HG02970 (cell line): ENCODE results near the gene COL4A4.
"Not testable (repeated sequence)": the region's sequence is repeated elsewhere in the genome, so short reads cannot be mapped to it uniquely, and the experiment has no call there.

Experiments
- ATAC-seq: cut with Tn5 transposase; IDR thresholded peaks from one replicate; pipeline ENCODE4 v1.9.1; 2021; ENCODE audit warnings: mild to moderate bottlenecking, moderate library complexity, moderate number of reproducible peaks; ENCODE audit not compliant: unreplicated experiment, low FRiP score

Gene COL4A4

DNA sequence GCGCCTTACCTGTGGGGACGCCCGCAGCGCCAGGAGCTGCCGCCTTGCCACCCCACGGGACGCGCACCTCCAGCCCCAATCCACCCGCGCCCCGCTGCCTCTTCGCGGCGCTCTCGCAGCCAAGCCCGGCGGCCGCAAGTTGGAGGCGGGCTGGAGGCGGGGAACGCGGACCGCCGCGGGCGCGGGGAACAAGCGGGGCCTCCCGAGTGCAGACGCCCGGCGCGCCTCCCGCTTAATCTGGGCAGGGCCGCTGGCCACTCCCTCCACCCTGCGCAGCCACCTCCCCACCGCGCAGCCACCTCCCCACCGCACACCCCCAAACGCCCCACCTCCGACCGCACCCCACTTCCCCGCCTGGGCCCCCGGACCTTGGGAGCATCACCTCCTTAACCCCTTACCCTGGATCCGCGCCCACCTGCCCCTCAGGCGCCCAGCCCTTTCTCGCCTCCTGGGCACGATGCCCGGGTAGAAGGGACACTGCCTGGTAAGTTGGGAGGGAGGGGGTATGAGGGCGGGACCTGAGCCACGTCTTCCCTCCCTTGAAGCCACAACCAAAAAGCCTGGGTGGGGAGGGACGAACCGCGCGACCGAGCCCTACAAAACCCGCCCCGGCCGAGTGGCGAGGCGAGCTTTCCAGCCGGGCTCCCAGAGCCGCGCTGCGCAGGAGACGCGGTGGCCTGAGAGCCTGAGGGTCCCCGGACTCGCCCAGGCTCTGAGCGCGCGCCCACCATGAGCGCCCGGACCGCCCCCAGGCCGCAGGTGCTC is at the start of gene COL4A4, which contains the start of gene COL4A3:
COL4A4 (minus strand) TSS at position 208 of the 765 bp plus-strand sequence. CDS start 16,722 bp downstream, outside the sequence.
COL4A3 (plus strand) TSS at position 627 of the 765 bp plus-strand sequence; CDS start at position 730, 103 bp downstream.
- peak; percentile 38 for ATAC-seq

- ATAC-seq, result no peak
Observed at GRCh38 chr2:227207573-227207972, 43.6 kb upstream of the COL4A4 start.

DNA sequence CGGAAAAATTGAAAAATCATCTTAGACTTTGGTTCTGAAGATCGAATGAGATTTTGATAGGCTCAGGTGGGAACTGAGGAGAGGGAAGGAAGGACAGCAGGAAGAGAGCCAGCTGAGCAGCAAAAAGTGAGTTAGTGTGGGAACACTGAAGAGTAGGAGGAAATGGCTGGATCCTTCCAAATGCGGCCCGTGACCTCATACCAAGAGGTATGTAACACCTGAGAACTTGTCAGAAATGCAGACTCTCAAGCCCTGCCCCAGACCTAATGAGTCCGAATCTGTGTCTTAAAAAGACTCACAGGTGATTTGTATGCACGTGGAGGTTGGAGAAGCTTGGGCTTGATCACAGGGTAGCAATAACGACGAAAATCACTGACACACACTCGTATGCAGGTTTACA is 42.4 kb upstream of the COL4A4 start:
- ATAC-seq, result no peak

GRCh38 chr2:227205701-227206100 is 41.7 kb upstream of the COL4A4 start:
- ATAC-seq, result no peak

GRCh38 chr2:227204452-227204851 is 40.4 kb upstream of the COL4A4 start:
- ATAC-seq, result no peak

DNA sequence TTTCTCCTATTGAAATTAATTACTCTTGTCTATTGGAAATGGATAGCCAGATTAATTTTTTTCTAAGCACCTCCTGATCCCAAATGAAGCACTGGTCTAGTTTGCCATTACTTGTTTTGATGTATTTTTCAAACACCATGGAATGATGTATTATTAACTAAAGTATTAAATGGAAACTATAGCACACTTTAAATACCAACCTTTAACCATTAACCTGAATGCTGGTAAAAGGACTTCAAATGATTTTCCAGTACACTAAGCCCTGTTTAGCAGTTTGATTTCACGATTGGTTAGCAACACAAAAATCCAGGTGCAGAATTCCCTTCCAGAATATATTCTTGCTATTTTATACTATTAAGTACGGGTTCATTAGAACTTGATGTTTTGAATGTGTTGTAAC is 37.8 kb upstream of the COL4A4 start:
- ATAC-seq, result no peak

DNA sequence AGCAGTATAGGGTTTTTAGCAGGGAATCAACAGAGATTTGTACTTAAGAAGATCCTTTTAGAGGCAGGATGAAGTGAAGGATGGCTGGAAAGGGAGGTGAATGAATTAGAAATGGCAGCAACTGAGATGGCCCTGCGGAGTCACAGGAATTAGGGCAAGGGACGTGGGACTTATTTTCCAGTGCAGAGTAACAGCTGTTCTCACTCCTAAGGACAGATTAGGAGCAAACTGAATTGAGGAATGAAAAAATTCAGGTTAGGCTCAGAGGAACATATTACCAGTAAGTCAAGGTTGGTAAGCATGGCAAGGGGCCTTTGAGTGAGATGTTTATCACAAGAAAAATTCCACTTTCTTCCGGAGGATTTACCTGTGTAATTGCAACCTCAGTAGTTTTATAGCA is 34.9 kb upstream of the COL4A4 start:
- ATAC-seq, result no peak

DNA sequence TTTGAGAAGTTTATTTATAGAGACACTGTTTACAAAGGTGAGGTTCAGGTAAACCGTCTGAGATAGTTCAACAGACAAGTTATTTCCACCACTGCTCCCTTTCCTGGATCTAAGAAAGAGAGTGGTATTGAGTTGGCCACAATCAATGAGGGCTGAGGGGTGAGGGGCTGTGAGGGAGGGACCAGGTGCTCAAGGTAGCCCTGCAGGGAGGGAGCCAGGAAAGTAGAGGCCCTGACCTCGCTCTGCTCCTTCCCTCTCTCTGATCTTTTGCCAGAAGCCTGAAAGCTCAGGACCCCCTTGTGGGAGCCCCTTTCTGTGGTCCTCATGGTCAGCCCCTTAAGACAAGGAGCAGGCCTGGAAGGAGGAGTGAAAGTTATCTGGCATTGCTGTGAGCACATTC is 30.2 kb upstream of the COL4A4 start:
- ATAC-seq, result no peak

DNA sequence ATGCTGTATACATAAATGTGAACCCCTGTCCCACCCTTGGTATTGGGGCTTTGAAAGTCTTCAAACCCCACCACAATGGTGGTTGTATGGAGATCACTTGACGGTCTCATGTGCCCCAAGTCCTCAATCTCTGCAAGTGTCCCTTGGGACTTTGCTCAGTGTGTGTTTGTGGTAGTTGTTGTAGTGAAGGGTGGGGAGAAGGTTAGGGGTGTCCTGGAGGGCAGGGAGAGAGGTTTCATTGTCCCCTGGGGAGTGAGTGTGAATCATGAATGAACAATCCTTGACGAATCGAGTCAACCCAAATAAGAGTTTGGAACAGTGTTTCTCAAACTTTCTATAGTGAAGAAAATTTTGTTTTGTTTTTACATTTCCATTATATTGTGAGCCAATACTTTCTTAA is 28.5 kb upstream of the COL4A4 start:
- no peak for ATAC-seq

DNA sequence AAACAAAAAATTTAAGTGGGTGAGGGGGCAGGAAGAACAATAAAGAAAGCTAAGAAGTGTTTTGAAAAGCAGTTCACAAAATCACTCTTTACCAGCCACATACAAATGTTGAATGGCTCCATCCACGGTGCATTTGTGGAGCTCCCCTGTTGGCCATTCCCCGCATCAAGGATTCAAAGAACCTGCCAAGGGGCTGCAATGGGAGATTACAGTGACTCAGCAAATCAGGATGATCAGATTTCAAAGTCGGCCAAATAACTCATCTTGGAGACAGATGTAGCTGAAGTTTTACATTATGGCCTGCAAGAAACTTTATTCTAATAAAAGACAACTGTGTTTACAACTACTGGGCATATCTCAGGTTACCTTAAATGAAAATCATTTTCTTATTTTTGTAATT is 27.4 kb upstream of the COL4A4 start:
- ATAC-seq, result no peak

GRCh38 chr2:227188292-227188691 is 24.3 kb upstream of the COL4A4 start:
- no peak for ATAC-seq

GRCh38 chr2:227186751-227187150 is 22.7 kb upstream of the COL4A4 start:
- no peak for ATAC-seq

DNA sequence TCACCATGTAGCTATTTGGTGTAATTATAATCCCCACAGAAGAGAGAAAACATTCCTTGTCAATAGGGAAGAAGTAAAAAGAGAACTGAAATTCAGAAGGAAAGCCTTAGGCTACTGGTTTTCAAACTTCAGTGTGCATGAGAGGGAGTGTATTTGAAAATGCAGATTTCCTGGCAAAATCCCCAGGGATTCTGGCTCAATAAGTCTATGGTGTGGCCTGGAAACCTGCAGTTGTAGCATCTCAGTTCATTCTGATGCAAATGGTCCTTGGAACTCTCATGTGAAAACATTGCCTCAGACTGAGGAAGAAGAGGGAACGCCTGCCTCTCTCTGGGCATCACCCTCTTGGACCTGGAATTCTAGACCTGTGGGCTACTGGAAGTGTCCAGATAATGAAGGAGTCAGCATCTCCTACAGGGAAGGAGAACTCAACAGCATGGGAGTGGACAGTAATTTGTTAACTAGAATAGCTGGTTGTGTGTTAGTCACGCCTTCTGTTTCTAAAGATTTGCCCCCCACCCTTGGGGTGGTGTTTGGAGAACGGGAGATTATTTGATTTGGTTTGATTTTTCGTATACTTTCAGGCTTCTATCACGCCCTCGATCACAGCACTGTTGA is 21.7 kb upstream of the COL4A4 start:
- no peak for ATAC-seq

- no peak for ATAC-seq
Observed at GRCh38 chr2:227183657-227184367, 19.8 kb upstream of the COL4A4 start.

GRCh38 chr2:227182765-227183164 is 18.8 kb upstream of the COL4A4 start:
- ATAC-seq, result no peak

- ATAC-seq, result no peak
Observed at GRCh38 chr2:227180770-227181169, 16.8 kb upstream of the COL4A4 start.

DNA sequence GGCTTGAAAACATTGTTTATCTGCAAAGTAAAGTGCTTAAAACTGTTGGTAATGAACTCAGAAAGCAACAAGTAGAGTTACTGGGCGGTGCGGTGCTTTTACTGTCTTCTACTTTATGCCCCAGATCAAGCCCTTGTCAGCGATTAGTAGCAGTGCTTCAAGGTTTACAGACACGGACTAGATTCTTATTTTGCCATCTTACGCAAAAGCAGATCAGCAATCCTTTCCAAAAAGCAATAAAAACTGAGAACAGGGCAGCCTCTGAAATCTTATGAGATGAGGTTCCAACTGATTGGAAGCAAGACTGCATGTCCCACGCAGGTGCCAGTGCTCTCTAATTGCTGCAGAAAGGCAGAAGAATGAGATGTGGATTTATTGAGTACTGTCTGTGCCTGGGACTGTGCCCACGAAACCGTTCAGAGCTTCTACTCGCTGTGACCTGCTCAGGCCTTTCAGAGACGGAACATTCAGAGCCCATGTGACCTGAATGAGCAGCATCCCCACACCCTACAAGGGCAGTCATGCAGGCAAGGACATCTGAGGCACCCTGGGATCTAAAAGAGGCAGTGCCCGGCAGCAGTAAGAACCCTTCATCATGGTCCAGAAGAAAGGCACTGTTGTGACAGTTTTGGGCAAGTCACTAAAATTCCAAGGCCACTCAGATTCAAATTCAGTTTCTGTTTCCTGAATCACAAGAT is 16.1 kb upstream of the COL4A4 start:
- ATAC-seq, result no peak

DNA sequence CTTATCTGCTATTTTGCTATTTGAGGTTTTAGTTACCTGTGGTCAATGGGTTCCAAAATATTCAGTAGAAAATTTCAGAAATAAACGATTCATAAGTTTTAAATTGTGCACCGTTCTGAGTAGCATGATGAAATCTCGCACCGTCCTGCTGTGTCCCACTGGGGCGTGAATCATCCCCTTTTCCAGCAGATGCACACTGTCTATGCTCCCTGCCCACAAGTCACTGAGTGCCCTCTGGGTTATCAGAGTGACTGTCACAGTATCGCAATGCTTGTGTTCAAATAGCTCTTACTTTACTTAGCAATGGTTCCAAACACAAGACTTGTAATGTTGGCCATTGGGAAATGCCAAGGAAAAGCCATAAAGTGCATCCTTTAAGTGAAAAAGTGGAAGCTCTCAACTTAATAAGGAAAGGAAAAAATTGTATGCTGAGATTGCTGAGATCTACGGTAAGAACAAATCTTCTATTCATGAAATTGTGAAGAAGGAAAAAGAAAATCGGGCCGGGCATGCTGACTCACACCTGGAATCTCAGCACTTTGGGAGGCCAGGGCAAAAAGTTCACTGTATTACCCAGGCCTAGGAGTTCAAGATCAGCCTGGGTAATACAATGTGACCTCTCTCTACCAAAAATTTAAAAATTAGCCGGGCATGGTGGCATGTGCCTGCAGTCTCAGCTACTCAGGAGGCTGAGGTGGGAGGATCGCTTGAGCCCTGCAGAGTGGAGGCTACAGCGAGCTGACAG is 13.8 kb upstream of the COL4A4 start:
- ATAC-seq, result no peak

GRCh38 chr2:227171779-227172178 is 7.8 kb upstream of the COL4A4 start:
- ATAC-seq, result not testable (repeated sequence)

DNA sequence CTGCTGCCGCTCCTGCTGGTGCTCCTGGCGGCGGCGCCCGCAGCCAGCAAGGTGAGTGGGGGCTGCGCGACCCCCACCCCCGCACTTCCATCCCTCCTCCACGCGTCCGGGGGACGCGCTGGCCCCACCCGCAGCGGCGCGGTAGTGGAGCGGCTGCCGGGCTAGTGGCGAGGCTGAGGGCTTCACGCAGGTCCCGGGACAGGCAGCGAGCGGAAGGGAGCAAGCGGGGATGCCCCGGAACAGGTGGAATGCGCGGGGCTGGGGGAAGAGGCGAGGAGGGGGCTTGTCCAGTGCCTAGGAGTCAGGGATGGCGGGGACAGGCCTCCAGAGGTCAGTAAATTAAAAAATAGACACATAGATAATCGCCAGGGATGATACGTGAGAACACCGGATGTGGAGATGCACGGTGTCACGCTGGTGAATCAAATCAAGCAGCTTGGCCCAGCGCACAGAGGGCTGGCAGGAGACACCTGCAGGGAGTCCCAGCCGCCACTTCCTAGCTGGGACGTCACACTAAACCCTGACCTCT is 822 bp upstream of the COL4A4 start:
- peak; percentile 48 for ATAC-seq
